NCI-H446 treated with DMSO at 0.1 percent for 48 hours (cell line): Measurements from ENCODE around the gene ZKSCAN7.
"Not testable (repeated sequence)": the region's sequence is repeated elsewhere in the genome, so short reads cannot be mapped to it uniquely, and the experiment has no call there.

Source experiments
- DNase-seq: peaks from one replicate; lab custom pipeline; 2025; lab: John Stamatoyannopoulos, UW

Gene ZKSCAN7

DNA sequence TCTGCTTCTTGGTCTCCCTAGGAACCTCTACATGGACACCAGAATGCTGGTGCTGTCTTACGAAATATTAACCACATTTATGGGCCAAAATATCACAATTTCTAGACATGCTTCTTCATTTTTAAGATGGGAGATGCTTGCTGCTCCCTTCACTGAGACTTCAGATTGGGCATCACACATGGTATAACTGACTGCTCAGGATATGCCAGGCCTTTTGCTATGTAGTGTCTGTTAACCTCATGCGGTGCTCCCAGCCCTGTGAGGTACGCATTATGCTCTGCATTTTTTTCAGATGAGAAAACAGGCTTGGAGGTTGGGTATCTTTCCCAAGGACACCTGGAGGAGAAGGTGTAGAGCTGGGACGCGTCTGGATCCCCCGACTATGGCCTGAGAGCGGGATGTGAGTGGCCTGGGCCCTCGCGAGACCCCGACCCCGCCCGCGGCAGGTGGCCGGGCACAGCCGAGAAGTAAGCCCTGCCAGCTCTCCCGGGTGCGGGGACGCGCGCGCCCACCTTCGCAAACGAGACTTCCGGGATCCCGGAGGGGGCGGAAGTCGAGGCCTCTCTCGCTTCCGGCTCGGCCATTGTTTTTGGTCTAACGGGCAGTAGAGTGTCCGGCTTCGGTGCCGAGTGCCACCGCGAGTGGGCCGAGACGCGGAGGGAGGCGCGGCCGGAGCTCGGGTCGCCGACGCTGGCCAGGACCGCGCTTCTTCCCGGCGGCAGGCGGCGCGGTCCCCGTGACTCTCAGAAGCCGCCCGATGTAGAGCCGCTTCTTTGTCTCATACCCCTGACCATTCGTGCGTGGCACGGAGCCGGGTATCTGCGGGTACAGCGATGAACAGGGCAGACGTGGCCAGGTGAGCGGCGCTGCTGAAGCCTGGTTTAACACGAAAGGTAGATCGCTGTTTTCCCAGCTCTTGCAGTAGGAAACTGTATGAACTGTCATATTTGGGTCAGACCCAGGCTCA is at the start of gene ZKSCAN7:
TSS of gene ZKSCAN7 (plus strand) at position 568 of the 967 bp plus-strand sequence. CDS start 1,855 bp downstream, outside the sequence.
- DNase-seq = peak; percentile 0

DNA sequence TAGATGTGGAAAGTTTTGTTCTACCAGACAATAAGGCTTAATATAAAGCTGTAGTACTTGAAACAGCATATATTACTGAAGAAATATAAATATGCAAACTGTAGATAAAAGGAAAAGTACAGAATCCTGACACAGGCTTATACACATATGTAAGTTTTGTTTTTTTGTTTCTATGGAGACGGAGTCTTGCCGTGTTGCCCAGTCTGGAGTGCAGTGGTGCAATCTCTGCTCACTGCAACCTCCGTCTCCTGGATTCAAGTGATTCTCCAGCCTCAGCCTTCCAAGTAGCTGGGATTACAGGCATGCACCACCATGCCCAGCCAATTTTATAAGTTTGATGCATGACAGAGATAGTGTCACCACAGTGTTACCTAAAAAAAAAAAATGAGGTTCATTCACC is 48.4 kb upstream of the ZKSCAN7 start:
- DNase-seq = no peak

DNA sequence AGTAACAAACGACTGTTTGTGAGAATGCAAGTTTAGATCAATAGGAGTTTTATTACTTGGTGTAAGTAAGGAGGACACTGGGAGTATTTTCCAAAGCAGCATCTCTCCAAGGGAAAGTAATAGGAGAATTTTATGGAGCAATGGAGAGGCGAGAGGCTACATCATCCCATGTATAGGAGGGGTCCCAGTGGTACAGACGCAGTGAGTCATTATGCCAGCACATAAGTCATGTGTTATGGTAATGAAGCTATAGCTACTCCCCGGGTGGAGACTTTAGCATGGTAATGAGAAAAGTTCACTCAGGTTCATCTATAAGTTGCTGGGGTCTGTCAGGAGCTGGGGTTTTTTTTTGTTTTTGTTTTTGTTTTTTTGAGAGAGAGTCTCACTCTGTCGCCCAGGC is 48.0 kb upstream of the ZKSCAN7 start:
- DNase-seq = no peak

- DNase-seq = no peak
These were observed 45.5 kb upstream of the ZKSCAN7 start for GRCh38 chr3:44509393-44509921.

GRCh38 chr3:44510000-44510368 is 45.0 kb upstream of the ZKSCAN7 start:
- no peak for DNase-seq

DNA sequence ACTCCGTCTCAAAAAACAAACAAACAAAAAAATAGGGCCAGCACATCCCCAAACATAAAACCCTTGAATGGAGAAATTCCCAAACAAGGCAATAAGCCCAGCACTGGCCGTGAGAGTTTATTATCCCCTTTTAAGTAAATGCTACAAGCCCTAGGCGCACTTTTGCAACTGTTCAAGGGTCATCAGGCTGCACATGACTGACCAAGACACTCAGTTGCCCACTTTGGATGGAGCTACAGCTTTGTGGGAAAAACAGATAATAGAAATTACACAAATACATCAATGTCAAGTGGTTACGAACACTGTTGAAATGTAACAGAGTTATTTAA is 43.8 kb upstream of the ZKSCAN7 start:
- no peak for DNase-seq

DNA sequence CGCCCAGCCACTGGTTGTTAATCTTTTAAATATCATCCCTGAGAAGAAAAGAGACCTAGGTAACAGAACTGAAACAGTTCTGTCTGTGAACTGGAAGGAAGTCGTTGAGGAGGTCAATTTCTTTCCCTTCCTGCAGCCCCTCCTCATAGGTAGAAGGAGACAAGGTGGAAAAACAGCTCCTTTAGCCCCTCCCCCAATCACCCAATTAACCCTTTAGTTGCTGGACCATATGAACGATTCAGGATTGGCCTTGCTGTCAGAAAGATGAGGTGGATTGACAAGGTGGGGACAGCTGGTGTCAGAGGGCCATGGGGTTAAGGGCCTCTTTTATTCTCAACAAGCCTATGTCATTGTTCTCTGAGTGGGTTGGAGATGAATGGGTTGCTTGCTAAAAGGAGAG is 41.5 kb upstream of the ZKSCAN7 start:
- DNase-seq = no peak

DNA sequence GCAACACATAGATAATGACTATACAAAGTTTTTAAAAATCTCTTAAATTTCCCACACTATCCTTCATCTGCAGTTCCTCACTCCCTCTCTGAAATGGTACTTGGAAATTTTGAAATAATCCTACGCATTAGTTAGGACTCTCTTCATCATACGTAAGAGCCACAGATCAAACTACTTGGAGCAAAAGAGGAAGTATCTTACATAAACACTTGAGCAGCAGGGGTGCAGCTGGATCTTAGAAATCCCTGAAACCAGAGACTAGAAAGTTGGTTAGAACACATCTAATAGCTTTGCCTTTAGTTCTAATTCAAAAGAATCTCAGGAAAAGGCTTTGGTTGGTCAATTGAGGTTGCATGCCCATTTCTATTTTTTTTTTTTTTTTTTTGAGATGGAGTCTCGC is 38.8 kb upstream of the ZKSCAN7 start:
- no peak for DNase-seq

GRCh38 chr3:44518782-44519156 is 36.2 kb upstream of the ZKSCAN7 start:
- DNase-seq = no peak

- no peak for DNase-seq
These were observed 33.3 kb upstream of the ZKSCAN7 start for GRCh38 chr3:44521721-44522120.

- DNase-seq = no peak
These were observed 32.5 kb upstream of the ZKSCAN7 start for GRCh38 chr3:44522494-44522933.

DNA sequence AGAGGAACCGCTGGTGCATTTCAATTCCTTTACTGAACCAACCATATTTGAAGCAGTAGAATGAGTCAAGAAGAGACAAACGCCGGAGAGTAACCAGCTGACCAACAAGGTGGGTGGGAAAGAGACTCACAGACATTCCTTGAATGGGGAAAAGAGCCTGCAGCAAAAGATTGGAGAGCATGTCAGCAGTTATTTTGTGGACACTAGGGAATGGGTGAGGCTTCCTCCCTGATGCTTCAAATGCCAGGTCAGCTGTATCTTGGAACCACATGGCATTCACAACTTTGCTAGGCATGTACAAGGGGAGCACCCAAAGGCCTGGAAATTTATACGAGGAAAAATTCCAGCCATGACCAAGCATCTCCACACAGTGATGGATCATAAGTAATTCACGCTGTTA is 29.9 kb upstream of the ZKSCAN7 start:
- no peak for DNase-seq

DNA sequence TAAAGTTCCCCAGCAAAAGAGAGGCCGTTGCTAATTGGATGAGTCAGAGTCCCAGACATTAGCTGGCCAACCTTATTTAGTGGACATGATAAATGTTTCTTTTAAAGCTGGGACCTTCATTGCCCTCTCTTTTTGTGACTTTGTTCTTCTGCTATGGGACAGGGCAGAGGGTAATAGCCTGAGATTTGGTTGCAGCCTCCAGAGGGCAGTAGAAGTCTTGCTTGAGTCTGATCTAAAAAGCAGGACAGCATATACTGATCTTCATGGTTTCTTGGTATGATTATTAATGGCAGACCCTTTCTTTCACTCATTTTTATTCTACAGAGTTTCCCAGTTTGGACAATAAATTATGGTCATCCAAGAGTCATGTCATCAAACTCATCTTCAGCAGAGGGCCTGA is 25.1 kb upstream of the ZKSCAN7 start:
- no peak for DNase-seq

GRCh38 chr3:44530911-44531310 is 24.1 kb upstream of the ZKSCAN7 start:
- DNase-seq = no peak

GRCh38 chr3:44534659-44535058 is 20.3 kb upstream of the ZKSCAN7 start:
- not testable (repeated sequence) for DNase-seq

DNA sequence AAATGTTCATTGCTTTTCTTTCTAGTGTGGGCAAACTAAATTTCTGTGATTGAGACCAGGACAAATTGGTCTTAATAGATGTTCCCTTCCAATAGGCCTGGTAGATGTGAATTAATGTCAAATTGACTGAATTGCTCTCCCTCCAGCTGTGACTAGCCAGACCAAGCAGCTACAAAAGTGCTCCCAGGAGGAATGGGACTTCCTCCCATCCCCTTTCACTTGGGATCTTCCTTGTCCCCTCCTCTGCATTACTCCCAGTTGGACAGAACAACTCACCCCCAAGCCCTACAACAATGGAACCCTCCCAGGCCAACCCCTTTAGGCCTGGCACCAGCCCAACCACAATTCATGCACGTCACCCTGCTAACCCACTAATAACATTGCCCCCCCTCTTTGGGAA is 19.6 kb upstream of the ZKSCAN7 start:
- no peak for DNase-seq

- DNase-seq = not testable (repeated sequence)
These were observed 10.2 kb upstream of the ZKSCAN7 start for GRCh38 chr3:44544811-44545210.

GRCh38 chr3:44555723-44556122 is 730 bp downstream of the ZKSCAN7 start:
- DNase-seq = no peak

DNA sequence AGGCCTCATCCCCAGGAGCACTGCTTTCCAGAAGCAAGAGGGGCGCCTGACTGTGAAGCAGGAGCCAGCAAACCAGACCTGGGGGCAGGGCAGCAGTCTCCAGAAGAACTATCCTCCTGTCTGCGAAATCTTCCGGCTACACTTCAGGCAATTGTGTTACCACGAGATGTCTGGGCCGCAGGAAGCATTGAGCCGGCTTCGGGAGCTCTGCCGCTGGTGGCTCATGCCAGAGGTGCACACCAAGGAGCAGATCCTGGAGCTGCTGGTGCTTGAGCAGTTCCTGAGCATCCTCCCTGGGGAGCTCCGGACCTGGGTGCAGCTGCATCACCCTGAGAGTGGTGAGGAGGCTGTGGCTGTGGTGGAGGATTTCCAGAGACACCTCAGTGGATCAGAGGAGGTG is 2.1 kb downstream of the ZKSCAN7 start:
- DNase-seq = no peak

GRCh38 chr3:44561076-44561475 is 6.1 kb downstream of the ZKSCAN7 start:
- no peak for DNase-seq

- no peak for DNase-seq
These were observed 7.2 kb downstream of the ZKSCAN7 start for GRCh38 chr3:44562147-44562546.

DNA sequence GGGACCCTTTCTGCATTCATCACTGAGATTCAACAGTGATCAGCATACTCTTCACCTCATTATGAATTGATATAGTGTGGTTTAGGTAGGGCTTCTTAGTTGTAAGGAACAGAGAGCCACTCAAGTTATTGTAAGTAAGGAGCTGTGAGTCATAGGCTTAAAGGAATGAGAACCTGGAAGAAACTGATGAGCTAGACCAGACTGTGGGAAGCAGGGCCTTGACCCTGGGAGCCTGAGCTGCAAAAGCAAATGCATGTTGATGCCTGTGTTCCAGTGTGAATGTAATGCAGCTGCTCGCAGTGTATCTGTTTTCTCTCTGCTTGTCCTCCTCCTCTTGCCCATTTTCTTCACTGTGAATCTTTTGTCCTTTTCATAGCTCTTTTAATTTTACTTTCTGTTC is 13.6 kb downstream of the ZKSCAN7 start:
- no peak for DNase-seq

- DNase-seq = no peak
These were observed 16.0 kb downstream of the ZKSCAN7 start for GRCh38 chr3:44571024-44571423.

- DNase-seq = no peak
These were observed 21.6 kb downstream of the ZKSCAN7 start for GRCh38 chr3:44576613-44577012.
